Hindlimb muscle (tissue), 1 donor: ENCODE data around the gene ACAA1. TPM values are rescaled to one million over a fixed set of nuclear protein-coding genes. Genes with fewer than 3 reads are reported as not detected.
"Not testable (repeated sequence)": the region's sequence is repeated elsewhere in the genome, so short reads cannot be mapped to it uniquely, and the experiment has no call there.

Source experiments
- DNase-seq: peaks from one replicate; pipeline ENCODE4 v3.0.0-alpha.2; 2013
- polyA plus RNA-seq: library from polyadenylated mRNA; unstranded; fragments of 120-200 nt; gene quantifications from one replicate; pipeline ENCODE4 v1.2.1, GENCODE V29; 2013; ENCODE audit not compliant: insufficient read length

ACAA1 gene
- polyA plus RNA-seq, 1 donor = 34.6 TPM

- not testable (repeated sequence) for DNase-seq
These were observed 2.3 kb downstream of the ACAA1 start for GRCh38 chr3:38134517-38135143.

- DNase-seq = no peak
These were observed 3.1 kb downstream of the ACAA1 start for GRCh38 chr3:38133557-38134405.

DNA sequence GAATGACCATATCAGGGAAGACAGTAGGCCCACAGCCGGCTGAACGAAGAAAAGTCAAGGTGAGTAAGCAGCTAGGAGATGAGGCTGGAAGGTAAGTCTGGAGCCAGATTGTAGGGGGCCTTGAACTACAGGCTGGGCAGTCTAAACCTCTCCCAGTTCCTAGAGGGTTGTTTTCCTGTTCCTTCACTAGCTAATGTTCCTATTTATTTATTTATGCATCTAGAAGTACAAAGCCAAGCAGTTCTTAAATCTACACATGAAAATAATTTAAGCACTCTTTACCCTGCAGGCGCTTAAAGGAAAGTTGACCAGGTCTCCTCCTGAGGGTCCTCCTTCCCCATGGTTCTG lies 3.7 kb downstream of the ACAA1 start:
- DNase-seq = no peak

- DNase-seq = no peak
These were observed 5.1 kb downstream of the ACAA1 start for GRCh38 chr3:38131621-38132369.

DNA sequence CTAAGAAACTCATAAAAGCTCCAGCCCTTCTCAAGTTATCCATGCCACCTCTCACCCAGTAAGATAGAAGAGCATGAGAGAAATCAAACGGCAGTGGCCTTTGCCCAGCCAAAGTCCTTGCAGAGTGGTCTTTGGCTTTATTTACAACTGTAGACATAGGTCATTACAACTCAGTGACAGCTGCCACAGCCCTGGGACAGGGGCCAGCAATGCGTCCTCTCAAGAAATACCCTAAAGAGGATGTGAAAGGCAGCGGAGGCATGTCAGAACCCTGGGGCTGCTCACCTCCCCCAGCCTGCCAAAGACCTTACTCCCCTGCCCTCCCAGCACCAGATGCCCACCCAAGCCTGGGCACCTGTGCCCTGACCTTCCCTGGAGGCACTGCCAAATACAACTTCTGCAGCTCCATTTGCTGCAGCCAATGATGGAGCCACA lies 6.3 kb downstream of the ACAA1 start:
- DNase-seq = no peak

- DNase-seq = no peak
These were observed 7.9 kb downstream of the ACAA1 start for GRCh38 chr3:38129058-38129457.

DNA sequence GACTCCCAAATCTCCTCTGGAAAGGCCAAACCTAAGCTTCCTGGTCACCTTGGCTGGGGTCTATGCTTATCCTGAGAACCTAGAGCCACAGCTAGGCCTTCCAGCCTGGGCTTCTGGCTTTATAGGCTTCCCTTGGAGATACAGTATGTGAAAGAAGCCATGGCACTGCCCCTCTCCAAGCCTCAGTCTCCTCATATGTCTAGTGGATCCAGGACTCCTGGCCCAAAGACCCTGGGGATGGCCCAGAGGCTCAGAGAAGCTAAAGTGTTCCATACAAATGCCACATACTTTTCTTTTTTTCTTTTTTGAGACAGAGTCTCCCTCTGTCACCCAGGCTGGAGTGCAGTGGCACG lies 8.6 kb downstream of the ACAA1 start:
- no peak for DNase-seq

- DNase-seq = no peak
These were observed 9.2 kb downstream of the ACAA1 start for GRCh38 chr3:38127611-38128302.

DNA sequence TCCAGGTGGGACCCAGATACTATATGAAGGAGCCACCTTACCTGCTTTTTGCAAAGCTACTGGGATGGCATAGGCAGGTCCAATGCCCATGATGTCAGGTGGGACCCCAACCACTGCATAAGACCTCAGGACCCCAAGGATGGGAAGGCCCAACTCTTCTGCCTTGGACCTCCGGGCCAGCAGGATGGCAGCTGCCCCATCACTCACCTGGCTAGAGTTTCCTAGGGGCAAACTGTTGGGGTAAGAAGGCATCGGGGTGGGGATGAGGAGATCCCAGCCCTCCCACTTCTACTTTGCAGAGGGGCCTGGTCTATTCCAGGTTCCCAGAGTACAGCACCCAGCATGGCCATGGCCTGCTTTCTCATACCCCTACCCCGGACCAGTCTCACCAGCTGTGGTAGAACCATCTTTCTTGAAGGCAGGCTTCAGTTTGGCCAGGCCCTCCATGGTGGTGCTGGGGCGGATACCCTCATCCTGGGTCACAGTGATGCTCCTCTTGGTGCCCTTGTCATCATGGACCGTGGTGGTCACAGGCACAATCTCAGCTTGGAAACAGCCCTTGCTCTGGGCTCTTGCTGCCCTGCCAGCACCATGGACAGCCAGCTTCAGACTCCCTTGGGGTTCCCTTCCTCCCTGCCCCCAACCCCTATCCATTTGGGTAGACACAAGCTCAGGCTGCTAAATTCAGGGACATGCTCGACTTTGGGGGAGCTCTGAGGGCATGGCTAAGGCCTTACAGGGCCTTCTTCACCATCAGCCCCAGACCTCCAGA lies 10.6 kb downstream of the ACAA1 start:
- no peak for DNase-seq

GRCh38 chr3:38125305-38126120 lies 11.4 kb downstream of the ACAA1 start:
- no peak for DNase-seq

DNA sequence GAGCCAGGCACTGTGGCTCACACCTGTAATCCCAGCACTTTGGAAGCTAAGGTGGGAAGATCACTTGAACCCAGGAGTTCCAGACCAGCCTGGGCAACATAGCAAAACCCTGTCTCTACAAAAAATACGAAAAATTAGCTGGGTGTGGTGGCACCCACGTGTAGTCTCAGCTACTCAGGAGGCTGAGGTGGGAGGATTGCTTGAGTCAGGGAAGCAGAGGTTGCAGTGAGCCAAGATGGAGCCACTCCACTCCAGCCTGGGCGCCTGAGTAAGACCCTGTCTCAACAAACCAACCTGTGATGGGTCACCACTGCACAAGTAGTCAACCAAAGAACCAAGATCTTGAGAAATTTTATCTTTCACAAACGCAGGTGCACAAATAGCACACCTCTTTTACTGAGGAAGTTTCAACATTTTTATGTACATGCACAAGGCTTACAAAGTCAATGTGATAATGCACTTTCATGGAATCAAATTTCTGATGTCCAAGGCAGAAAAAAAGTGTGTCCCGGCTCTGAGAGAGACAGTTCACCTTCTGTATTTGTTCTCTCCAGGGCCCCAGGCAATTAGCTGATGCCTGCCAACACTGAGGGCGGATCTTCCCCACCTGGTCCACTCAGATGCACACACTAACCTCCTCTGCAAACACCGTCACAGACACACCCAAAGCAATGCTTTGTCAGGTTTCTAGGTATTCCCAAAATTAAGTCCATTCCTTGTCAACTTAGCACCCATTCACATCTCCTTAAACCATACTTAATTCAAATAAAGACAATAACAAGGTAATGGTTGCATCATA lies 12.4 kb downstream of the ACAA1 start:
- DNase-seq = no peak

DNA sequence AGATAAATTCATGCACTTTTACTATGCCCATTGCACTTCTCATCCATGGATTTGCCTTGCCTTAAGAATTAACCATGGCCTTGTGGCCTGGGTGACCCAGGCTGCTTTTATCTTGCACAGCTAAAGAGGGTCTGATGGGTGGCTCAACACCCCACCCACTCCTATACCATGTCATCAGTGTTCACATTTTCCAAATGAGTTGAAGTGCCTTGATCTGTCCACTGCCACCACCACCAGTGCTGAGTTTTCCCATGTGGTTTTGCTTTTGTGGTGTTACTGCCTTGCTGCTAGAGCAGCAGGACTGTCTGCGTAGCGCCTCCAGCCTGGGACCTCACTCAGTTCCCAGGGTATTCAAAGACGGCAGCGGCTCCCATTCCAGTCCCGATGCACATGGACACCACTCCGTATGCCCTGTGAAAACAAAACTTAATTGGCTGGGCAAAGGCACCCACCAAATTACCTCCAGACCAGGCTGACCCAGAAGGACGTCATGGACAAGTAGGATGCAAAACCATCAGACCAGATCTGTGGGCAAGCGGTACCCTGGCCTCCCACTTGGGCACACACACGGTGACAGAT lies 14.1 kb downstream of the ACAA1 start:
- DNase-seq = no peak

- no peak for DNase-seq
These were observed 15.0 kb downstream of the ACAA1 start for GRCh38 chr3:38121832-38122461.

GRCh38 chr3:38121451-38121831 lies 15.5 kb downstream of the ACAA1 start:
- no peak for DNase-seq

DNA sequence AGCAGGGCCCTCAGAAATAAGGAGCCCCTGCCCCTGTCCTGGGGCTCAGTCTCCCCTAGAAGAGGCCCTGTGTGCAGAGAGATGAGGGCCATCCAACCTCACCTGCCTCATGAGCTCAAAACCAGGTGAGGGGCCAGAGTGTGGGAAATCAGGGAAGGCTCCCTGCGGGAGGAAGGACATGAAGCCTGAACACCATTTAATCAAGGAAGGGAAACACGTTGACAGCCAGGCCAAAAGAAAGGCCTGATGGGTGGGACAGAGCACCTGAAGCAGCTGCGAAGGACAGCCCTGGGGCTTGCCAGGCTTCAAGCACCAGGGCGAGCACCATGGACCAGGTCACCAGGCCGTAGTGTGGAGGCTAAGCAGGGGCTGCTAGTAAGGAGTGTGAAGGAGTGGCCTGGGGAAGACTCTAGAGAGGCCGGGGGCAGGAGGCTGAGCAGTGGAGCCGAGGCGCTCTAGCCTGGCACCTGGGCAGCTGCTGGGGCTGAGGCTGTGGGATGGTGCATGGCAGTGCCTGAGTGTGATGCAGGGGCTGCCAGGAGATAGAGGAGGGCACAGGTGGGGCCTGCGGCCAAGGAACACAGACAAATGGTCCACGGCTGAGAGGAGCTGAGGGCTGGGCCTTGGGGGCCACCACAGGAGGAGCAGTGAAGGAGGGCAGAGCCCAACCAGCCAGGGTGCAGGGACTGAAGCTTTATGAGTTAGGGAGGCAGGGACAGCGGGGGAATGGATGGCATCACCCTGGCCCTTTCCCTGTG lies 16.1 kb downstream of the ACAA1 start:
- DNase-seq = no peak

GRCh38 chr3:38119821-38120692 lies 16.9 kb downstream of the ACAA1 start:
- DNase-seq = no peak

DNA sequence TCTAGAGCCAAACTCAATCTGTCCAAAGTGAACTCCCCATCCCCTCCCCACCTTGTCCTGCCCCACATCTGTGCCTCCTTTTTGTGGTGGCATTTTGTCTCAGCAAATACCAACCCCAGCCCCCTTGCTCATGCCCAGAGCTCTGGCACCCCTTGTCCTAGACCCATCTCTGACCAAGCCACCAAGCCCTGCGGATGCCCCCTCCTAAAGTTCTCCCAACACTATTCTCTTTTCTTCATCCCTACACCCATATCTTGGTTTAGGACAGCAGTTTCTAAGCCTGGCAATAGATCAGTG lies 17.7 kb downstream of the ACAA1 start:
- DNase-seq = no peak
